GM21528 (cell line): ENCODE results near the gene OR4D6.
"Not testable (repeated sequence)": the region's sequence is repeated elsewhere in the genome, so short reads cannot be mapped to it uniquely, and the experiment has no call there.

Experiments used
- ATAC-seq: cut with Tn5 transposase; IDR thresholded peaks from one replicate; pipeline ENCODE4 v1.9.1; 2021; ENCODE audit warnings: mild to moderate bottlenecking, moderate library complexity; ENCODE audit not compliant: unreplicated experiment, low FRiP score

Gene OR4D6

DNA sequence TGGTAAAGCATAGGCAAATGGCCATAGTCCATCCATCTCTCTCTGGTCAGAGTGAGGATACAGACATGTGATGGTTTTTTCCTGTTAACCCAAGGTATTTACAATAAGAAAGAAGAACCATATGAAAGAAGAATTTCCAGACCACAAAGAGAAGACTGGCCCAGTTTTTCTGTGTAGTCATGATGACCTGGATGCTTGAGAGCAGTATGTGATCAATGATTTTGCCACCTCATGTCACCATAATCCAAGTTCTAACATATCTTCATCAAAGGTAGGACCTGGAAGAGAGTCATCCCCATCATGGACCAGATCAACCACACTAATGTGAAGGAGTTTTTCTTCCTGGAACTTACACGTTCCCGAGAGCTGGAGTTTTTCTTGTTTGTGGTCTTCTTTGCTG, at the start of gene OR4D6:
TSS of gene OR4D6 (plus strand) at position 301 of the 400 bp plus-strand sequence. CDS start at position 301, 0 bp downstream.
- no peak for ATAC-seq

DNA sequence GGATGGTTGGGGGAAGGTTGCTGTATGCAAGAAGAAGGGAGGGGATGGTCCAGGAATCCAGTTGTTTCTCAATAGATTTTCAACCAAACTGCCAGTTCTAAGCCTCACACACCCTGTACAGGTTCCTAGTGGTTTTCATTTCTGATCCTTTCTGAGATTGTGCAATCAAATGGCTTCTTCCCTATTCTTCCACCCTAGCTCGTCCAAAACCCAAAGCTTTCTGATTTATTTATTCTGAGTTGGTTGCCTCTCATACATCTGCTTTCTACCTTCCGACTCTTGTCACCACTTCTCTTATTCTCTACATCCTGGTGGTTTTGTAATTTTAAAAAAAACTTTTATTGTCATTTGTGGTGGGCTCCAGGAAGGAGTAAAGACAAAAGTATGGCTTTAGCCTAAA, 43.1 kb upstream of the OR4D6 start:
- no peak for ATAC-seq

DNA sequence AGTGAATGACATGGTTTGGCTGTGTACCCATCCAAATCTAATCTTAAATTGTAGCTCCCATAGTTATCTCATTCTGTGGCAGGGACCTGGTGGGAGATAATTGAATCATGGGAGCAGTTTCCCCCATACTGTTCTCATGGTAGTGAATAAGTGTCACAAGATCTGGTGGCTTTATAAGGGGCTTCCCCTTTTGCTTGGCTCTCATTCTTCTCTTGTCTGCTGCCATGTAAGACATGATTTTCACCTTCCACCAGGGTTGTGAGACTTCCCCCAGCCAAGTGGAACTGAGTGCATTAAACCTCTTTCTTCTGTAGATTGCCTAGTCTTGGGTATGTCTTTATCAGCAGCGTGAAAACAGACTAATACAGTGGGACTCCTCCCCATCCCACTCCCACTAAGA, 41.6 kb upstream of the OR4D6 start:
- no peak for ATAC-seq

DNA sequence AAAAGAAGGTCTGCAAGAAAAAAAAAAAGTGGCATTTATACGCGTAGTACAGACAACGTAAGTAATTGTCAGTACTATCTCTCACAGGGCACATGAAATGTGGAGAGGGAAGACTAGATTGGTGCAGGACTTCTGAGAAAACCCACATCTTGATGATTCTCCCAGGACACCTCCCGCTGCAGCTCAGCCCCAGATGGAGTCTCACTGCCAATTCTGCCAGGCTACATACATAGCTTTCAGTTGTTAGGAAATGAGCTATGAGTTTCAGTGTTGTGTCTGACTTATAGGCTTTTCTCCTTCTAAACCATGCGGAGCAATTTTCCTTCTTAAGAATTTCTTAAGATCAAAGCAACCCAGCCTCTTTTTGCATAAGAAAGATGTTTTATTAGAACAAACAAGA, 40.1 kb upstream of the OR4D6 start:
- no peak for ATAC-seq

DNA sequence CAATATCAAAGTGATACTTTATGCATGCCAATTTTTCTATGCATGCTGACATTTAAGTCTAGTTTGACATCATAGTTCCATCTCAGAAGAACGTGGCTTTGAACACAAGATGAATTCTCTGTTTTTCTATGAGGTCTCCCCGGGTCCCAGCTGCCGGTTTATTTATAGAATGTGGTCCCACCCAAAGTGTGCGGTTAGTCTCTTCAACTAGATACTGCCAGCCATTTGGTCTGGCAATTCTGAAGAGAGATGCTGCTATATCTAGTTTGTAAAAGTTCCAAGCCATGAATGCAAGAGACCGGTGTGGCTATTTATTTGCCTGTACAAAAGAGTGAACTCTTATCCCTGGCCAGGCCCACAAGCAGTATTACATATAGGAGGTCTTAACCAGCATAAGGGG, 39.7 kb upstream of the OR4D6 start:
- no peak for ATAC-seq

DNA sequence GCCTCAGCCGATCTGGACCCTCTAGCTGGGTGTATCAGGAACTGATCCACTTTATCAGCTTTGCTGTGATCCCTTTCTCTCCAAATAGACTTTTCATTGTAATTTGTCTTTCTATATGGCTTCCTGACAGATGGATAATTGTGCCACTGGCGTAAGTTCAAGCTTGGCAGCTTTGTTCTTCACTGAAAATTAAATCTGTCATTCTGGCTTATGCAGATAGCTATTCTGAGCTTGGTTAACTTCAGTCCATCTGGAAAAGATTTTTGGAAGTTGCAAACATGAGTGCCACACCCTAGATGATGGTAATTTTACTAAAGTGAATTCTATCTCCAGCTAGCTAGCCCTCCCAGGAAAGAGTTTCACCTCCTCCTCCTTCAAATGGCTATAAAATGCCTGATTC, 38.6 kb upstream of the OR4D6 start:
- ATAC-seq: no peak

DNA sequence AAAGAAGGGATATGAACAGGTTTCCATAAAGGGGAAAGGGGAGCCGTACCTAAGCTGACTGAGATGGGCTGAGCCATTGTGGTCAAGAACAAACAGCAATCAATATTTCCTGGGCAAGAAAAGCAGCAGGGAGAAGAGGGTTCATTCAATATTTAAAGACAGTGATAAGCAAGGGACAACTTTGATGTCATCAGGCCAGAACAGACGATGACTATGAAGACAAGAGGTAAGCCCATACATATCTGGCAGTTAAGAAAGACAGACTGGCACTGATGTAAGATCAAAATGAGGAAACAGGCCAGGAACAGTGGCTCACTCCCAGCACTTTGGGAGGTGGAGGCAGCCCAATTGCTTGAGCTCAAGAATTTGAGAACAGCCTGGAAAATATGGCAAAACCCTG, 32.9 kb upstream of the OR4D6 start:
- no peak for ATAC-seq

DNA sequence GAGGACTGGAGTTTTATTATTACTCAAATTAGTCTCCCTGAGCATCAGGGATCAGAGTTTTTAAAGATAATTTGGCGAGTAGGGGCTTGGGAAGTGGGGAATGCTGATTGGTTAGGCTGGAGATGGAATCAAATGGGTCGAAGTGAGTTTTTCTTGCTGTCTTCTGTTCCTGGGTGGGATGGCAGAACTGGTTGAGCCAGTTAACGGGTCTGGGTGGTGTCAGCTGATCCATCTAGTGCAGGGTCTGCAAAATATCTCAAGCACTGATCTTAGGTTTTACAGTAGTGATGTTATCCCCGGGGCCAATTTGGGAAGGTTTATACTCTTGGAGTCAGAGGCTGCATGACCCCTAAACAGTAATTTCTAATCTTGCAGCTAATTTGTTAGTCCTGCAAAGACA, 31.6 kb upstream of the OR4D6 start:
- no peak for ATAC-seq

DNA sequence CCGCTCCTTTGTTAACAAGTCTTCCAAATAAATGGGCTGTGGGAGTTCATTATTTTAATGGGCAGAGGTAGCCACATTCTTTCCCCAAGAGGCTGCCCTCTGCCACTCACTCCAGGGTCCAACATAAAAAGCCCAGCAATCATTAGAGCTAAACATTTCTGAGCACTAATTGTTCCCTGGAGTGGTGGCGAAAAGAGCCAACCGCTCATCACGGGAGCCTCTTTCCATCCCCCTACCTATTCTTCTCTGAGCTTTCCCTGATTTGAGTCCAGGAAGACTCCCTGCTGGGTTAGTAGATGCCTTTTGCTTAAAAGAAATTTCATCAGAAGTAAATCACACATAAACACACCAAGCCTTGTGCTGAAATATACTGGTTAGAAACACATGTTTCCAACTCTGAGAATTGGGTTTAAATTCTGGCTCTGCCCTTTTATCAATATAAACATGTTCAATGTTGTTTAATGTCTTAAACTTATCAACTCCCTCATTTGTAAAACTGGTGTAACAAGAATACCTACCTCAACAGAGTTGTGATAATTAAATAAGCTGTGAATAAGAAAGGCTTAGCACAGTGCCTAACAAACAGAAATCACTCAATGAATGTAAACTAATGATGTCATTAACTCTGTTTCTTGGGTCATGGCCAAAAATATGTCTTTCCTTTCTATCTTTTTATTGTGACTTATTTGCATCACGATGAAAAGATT, 30.2 kb upstream of the OR4D6 start, which contains the start of gene OR5A2:
TSS of gene OR5A2 (minus strand) at position 53 of the 707 bp plus-strand sequence. CDS start 3,460 bp downstream, outside the sequence.
- ATAC-seq: no peak

DNA sequence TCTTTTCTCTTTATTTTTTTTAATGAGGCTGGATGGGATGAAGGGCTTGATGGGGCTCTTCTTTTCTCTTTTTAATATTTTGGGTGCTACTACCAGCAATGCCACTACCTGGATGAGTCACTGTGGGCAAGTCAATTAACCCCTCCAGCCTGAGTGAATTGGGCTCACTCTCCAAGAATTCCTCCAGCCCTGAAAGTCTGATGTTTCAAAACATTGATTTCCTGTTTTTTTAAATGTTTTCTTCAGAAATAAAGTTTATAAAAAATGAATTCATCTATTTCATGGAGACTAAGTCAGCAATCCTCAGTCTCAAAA, 29.7 kb upstream of the OR4D6 start:
- no peak for ATAC-seq

DNA sequence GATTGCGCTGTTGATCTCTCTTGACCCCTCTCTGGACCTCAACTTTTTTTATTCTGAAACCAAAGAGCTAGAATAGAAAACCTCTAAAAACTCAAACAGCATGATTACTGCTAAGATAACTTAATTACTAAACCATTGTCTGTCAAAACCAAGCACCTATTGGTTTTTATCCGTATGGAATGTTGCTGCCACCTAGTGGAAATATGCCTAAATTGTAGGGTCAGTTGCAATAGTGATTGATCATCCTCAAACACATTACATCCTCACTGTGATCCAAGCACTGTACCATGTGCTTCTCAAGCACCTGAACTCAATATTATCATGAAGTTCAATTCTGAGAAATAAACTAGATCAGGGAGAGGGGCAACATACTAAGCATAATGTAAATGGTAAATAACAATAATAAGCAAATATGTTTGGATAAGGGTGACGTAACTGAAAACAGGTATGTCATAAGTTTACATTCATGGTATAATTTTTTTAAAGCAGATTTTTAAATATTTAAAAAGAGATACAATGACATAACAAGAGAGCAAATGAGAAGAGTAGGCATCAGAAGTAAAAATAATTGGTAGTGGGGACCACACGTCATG, 26.7 kb upstream of the OR4D6 start:
- no peak for ATAC-seq

DNA sequence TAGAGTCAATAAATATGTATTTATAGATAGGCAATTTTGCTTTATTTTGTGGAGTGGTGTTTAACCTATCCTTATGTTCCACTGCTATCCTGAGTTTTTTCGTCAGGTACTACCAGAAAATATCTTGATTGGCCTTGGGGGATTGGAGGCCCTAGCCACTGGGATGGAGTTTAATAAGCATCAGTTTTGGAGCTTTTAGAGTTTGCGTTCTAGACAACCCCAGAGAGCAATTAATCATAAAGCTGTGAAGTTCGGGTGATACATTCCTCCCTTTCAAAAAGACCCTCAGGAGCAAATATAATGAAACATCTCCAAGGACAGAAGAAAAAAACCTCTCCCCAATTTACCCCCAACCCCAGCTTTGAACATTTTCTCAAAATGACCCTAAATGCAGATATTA, 20.6 kb upstream of the OR4D6 start, which contains the start of gene OR5A1:
TSS of gene OR5A1 (plus strand) at position 301 of the 400 bp plus-strand sequence. CDS start 6,700 bp downstream, outside the sequence.
- no peak for ATAC-seq

DNA sequence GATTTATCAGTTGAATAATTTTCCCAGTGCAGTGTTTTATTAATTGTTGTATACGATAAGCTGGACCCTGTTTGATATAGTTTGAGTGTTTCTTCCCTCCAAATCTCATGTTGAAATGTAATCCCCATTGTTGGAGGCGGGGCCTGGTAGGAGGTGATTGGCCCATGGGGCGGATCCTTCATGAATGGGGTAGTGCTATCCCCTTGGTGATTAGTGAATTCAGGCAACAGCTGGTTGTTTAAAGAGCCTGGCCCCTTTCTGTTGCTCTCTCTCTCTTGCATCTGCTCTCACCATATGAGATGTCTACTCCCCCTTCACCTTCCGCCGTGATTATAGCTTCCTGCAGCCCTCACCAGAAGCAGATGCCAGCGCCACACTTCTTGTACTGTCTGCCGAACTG, 19.0 kb upstream of the OR4D6 start:
- ATAC-seq: no peak

DNA sequence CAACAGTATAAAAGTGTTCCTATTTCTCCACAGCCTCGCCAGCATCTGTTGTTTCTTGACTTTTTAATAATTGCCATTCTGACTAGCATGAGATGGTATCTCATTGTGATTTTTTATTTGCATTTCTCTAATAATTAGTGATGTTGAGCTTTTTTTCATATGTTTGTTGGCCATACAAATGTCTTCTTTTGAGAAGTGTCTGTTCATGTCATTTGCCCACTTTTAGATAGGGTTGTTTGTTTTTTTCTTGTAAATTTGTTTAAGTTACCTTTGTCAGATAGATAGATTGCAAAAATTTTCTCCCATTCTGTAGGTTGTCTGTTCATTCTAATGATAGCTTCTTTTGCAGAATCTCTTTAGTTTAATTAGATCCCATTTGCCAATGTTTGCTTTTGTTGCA, 11.1 kb upstream of the OR4D6 start:
- ATAC-seq: not testable (repeated sequence)

DNA sequence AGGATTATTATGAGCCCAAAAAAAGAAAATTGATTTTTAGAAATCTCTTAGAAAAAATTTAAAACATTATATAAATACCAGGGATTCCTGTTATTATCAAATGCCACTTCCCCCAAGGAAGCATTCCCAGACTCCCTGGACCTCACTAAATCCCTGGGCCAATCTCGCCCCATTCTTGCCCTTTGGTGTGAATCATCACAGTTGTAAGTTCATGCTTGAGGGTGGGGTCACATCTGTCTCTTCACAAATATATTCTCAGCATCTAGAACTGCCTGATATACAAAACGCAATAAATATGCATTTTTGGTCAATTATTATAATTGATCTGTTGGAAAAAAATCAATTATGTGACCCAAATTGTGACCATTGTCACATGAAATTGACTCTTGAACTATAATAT, 8.3 kb upstream of the OR4D6 start:
- no peak for ATAC-seq

DNA sequence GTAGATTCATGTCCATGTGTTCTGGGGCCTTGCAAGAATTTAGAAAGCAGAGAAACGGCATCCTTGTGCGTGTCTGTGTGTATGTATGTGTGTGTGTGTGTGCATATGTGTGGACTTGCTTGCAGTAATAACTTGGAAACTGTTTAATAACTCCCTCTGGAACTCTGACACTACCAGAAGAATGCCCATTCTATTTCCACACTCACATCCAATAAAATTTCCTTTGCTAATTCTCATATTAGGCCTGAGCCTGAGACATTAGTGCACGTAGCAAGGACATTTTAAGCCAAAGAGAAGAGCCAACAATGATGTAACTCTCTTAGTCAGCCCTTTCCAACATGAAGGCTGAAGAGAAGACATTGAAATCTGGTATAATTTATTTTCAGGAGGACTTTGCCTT, 3.2 kb downstream of the OR4D6 start:
- no peak for ATAC-seq

DNA sequence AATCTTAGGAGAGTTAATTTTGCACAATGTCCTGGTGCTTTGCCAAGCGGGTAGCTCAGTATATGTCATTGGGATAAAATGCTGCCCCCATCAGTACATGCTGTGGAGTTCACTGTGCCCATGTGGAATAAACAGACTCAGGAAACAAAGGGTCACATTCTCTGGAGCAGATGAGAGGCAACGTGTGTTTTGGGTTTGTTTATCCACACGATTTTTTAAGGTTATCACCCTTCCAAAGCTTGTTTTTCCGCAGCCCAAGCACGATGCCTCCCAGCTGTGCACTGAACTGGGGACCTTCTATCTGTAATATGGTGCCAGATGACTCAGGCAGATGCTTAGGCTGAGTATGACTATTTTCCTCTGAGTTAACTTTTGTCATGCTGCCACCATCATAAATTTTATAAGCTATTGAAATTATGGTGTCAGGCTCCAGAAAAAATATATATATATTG, 6.5 kb downstream of the OR4D6 start:
- no peak for ATAC-seq

DNA sequence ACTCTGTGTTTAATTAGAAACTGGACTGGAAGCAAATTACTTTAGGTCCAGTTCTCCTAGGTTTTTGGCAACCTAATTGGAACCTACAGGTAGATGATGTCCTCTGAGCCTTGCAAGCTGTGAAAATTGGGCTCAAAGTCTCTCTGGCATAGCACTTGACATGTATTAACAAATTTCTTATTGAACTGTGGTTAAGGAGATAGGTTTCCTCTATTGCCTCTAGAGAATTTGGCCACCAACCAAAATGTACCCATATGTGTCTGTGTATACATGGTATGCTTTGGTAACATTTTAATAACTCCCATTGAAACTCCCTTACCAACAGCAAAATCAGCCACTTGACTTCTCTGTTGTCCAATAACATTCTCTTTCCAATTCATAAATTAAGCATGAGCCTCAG, 16.3 kb downstream of the OR4D6 start, which contains the start of gene OR4D10:
TSS of gene OR4D10 (plus strand) at position 301 of the 400 bp plus-strand sequence. CDS start 4,115 bp downstream, outside the sequence.
- no peak for ATAC-seq

DNA sequence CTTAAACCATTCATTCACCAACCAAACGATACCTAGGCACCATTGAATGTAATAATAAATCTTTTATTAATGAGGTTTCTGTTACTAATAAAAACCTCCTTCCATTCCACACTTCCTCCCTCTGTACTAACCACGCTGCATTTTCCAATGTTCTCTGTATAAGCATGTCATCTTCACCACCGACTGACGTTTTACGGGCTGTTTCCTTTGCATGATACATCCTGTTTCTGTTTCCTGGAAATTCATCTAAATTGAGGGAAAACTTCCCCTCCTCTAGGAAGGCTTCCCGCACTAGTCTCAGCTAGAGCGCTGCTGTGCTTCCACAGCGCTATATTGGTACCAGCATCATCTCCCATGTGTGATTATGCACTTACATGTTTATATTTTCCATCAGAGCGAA, 18.4 kb downstream of the OR4D6 start:
- no peak for ATAC-seq

DNA sequence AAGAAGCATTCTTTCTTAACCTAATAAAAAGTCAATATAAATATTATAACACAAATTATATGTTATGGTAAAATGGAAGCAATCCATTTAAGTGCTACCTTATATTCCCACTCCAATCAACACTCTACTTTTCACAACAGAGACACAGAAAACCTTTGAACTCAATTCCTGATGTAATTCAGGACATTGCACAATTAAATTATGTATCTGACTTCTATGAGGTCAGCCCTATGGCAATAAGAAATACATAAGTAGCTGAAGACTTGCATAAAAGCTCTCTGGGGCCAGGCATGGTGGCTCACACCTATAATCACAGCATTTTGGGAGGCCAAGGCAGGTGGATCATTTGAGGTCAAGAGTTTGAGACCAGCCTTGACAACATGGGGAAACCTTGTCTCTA, 23.1 kb downstream of the OR4D6 start:
- no peak for ATAC-seq

DNA sequence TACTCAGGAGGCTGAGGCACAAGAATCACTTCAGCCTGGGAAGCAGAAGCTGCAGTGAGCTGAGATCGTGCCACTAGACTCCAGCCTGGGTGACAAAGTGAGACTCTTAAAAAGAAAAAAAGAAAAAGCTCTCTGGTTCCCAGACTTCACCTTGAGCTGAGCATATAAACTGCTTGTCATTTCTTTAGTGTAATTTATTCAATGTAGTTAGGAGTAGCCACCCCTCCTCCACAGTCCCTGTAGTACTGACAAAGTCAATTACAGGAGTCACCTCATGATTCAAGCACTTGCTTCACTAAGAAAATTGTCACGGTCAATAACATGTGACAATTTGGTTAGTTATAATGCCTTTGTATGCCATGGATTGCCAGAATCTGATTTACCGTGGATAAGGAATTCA, 23.6 kb downstream of the OR4D6 start:
- no peak for ATAC-seq

DNA sequence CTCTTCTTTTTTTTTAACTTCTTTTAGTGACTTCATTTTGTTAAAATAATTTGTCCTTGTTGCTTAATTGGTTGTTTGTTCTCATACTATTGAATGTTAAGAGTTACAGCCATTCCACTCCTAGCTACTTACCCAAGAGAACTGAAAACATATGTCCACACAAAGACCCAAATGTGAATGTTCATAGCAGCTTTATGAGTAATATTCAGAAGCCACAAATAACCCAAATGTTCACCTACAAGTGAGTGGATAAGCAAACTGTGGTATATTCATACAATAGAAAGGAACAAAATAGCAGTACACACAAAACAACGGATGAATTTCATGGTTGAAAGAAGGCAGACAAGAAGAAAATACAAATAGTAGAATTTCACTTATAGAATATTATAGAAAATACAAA, 45.2 kb downstream of the OR4D6 start:
- no peak for ATAC-seq
